HG03196 (cell line): ENCODE measurements around the gene SCAMP5.

Experiments
- ATAC-seq: cut with Tn5 transposase; IDR thresholded peaks from one replicate; pipeline ENCODE4 v1.9.1; 2021; ENCODE audit not compliant: unreplicated experiment

SCAMP5 gene

GRCh38 chr15:75067123-75067830 lies 71.9 kb downstream of the SCAMP5 start:
- ATAC-seq = no peak

- ATAC-seq = no peak
These were observed 73.4 kb downstream of the SCAMP5 start for GRCh38 chr15:75068748-75069147.

- ATAC-seq = peak; percentile 68
These were observed 74.0 kb downstream of the SCAMP5 start for GRCh38 chr15:75069301-75069925.

GRCh38 chr15:75070674-75071073 lies 75.3 kb downstream of the SCAMP5 start:
- ATAC-seq = no peak
